HEK293 (cell line): Measurements from ENCODE around the gene SLC2A5.

ENCODE experiments used
- CTCF ChIA-PET: fragments of 350-600 bp; formaldehyde crosslinking; extraction: SDS; loops from one replicate; lab custom pipeline; 2021; ENCODE audit warnings: antibody characterized with exemption; lab: Yijun Ruan, JAX
- POLR2A ChIA-PET: fragments of 300-600 bp; formaldehyde crosslinking; extraction: SDS; loops from one replicate; lab custom pipeline; 2020; ENCODE audit warnings: antibody characterized with exemption, inconsistent platforms; lab: Yijun Ruan, JAX
- H3K27ac ChIP-seq: fragments of 200-500 bp; sonication (Bioruptor generic); 2 replicates; pipeline ENCODE4 v1.5.1; 2014; ENCODE audit warnings: low read depth, low read length, control low read depth, inconsistent platforms; ENCODE audit errors: extremely low read depth
- H3K36me3 ChIP-seq, 2 experiments: fragments of 200-500 bp in 1 of 2; sonication (Bioruptor generic) in 1 of 2; 1 replicate in 1 of 2; 2 replicates in 1 of 2; pipeline ENCODE4 v1.5.1; 2014 to 2017; ENCODE audit warnings: inconsistent platforms in 2 of 2, low read length in 2 of 2; ENCODE audit not compliant: control insufficient read depth in 2 of 2, insufficient read depth in 1 of 2
- H3K4me1 ChIP-seq: fragments of 200-500 bp; sonication (Bioruptor generic); 2 replicates; pipeline ENCODE4 v1.5.1; 2014; ENCODE audit warnings: mild to moderate bottlenecking, low read length, inconsistent platforms; ENCODE audit not compliant: control insufficient read depth, insufficient read depth
- H3K4me3 ChIP-seq: 2 replicates; pipeline ENCODE4 v1.5.1; 2011; ENCODE audit warnings: low read depth, mild to moderate bottlenecking, control low read depth, low read length, moderate library complexity
- H3K9me3 ChIP-seq: fragments of 200-500 bp; sonication (Bioruptor generic); 2 replicates; pipeline ENCODE4 v1.5.1; 2014; ENCODE audit warnings: low read depth, low read length, inconsistent platforms; ENCODE audit not compliant: control insufficient read depth, insufficient read depth
- SALL2 ChIP-seq: fragments of 450-650 bp; formaldehyde crosslinking; IDR thresholded peaks from 2 replicates; pipeline ENCODE4 v1.5.0; 2017; ENCODE audit warnings: missing biosample characterization, mild to moderate bottlenecking, missing genetic modification characterization, borderline replicate concordance
- SCRT2 ChIP-seq: fragments of 450-650 bp; formaldehyde crosslinking; IDR thresholded peaks from 2 replicates; pipeline ENCODE4 v1.5.1; 2016; ENCODE audit warnings: missing biosample characterization, missing genetic modification characterization
- ZBTB17 ChIP-seq: fragments of 450-650 bp; formaldehyde crosslinking; IDR thresholded peaks from 2 replicates; pipeline ENCODE4 v1.5.1; 2016; ENCODE audit warnings: missing biosample characterization, missing genetic modification characterization
- ZFP41 ChIP-seq: fragments of 450-650 bp; formaldehyde crosslinking; IDR thresholded peaks from 2 replicates; pipeline ENCODE4 v1.5.1; 2016; ENCODE audit warnings: missing biosample characterization, missing genetic modification characterization, borderline replicate concordance
- ZNF10 ChIP-seq: fragments of 450-650 bp; formaldehyde crosslinking; IDR thresholded peaks from 2 replicates; pipeline ENCODE4 v1.5.1; 2017; ENCODE audit warnings: missing biosample characterization, missing genetic modification characterization
- ZNF146 ChIP-seq: fragments of 450-650 bp; formaldehyde crosslinking; IDR thresholded peaks from 2 replicates; pipeline ENCODE4 v1.5.1; 2016; ENCODE audit warnings: missing biosample characterization, missing genetic modification characterization
- ZNF248 ChIP-seq: fragments of 450-650 bp; formaldehyde crosslinking; IDR thresholded peaks from 2 replicates; pipeline ENCODE4 v1.5.1; 2017; ENCODE audit warnings: missing biosample characterization, missing genetic modification characterization
- ZNF549 ChIP-seq: fragments of 450-650 bp; IDR thresholded peaks from 2 replicates; pipeline ENCODE4 v1.5.1; 2018; ENCODE audit warnings: missing biosample characterization, missing genetic modification characterization, mild to moderate bottlenecking, inconsistent platforms, moderate library complexity
- ZNF701 ChIP-seq: fragments of 450-650 bp; formaldehyde crosslinking; IDR thresholded peaks from 2 replicates; pipeline ENCODE4 v1.5.1; 2016; ENCODE audit warnings: missing biosample characterization, missing genetic modification characterization
- ZNF792 ChIP-seq: fragments of 450-650 bp; formaldehyde crosslinking; IDR thresholded peaks from 2 replicates; pipeline ENCODE4 v1.5.1; 2016; ENCODE audit warnings: missing biosample characterization, missing genetic modification characterization
- TF ChIP-seq, protein P1 (sequence below): fragments of 450-650 bp; formaldehyde crosslinking; IDR thresholded peaks from 2 replicates; pipeline ENCODE4 v1.5.1; 2016; ENCODE audit warnings: missing biosample characterization, missing genetic modification characterization, borderline replicate concordance
- TF ChIP-seq, protein P2 (sequence below): fragments of 450-650 bp; formaldehyde crosslinking; IDR thresholded peaks from 2 replicates; pipeline ENCODE4 v1.5.1; 2016; ENCODE audit warnings: missing biosample characterization, missing genetic modification characterization
- TF ChIP-seq, protein P3 (sequence below): fragments of 450-650 bp; formaldehyde crosslinking; IDR thresholded peaks from 2 replicates; pipeline ENCODE4 v1.5.1; 2017; ENCODE audit warnings: missing biosample characterization, missing genetic modification characterization
- TF ChIP-seq, protein P4 (sequence below): fragments of 450-650 bp; formaldehyde crosslinking; conservative IDR thresholded peaks from 2 replicates; pipeline ENCODE4 v1.5.1; 2016; ENCODE audit warnings: low read depth, missing biosample characterization, missing genetic modification characterization
- TF ChIP-seq, protein P5 (sequence below): fragments of 450-650 bp; formaldehyde crosslinking; IDR thresholded peaks from 2 replicates; pipeline ENCODE4 v1.5.1; 2016; ENCODE audit warnings: missing biosample characterization, missing genetic modification characterization

SLC2A5 gene

DNA sequence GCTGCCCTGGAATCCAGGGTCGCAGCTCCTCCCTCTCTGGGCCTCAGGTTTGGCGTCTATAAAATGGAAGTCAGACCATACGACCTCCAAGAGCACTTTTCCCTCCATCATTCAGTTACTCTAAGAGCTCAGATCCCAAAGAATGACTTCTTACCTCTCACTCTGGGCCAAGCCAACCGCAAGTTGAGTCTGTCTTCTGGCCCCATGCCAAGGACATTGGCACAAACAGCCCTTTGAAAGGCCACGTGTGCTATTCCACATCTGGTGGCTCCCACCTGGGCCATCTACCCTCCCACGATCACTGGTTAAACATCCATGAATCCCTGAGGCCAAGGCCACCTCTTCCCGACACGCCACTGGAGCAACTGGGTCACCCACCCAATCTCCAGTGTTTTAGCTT is 55.6 kb downstream of the SLC2A5 start (continued):
- TF ChIP-seq, protein P1, sequence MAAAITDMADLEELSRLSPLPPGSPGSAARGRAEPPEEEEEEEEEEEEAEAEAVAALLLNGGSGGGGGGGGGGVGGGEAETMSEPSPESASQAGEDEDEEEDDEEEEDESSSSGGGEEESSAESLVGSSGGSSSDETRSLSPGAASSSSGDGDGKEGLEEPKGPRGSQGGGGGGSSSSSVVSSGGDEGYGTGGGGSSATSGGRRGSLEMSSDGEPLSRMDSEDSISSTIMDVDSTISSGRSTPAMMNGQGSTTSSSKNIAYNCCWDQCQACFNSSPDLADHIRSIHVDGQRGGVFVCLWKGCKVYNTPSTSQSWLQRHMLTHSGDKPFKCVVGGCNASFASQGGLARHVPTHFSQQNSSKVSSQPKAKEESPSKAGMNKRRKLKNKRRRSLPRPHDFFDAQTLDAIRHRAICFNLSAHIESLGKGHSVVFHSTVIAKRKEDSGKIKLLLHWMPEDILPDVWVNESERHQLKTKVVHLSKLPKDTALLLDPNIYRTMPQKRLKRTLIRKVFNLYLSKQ (tag by site-specific recombination) = no peak
- TF ChIP-seq ZFP41 (tag by site-specific recombination) (no peak), ZNF10 (tag by site-specific recombination) (no peak), ZNF549 (tag by site-specific recombination) (no peak), SCRT2 (tag by site-specific recombination) (no peak), ZNF701 (tag by site-specific recombination) (no peak), ZNF146 (tag by site-specific recombination) (no peak), ZNF248 (tag by site-specific recombination) (no peak), ZBTB17 (tag by site-specific recombination) (no peak), ZNF792 (tag by site-specific recombination) (no peak), SALL2 (tag by site-specific recombination) (no peak)
- TF ChIP-seq, protein P2, sequence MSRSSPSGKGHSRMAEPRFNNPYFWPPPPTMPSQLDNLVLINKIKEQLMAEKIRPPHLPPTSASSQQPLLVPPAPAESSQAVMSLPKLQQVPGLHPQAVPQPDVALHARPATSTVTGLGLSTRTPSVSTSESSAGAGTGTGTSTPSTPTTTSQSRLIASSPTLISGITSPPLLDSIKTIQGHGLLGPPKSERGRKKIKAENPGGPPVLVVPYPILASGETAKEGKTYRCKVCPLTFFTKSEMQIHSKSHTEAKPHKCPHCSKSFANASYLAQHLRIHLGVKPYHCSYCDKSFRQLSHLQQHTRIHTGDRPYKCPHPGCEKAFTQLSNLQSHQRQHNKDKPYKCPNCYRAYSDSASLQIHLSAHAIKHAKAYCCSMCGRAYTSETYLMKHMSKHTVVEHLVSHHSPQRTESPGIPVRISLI (tag by site-specific recombination) = no peak
- TF ChIP-seq, protein P3, sequence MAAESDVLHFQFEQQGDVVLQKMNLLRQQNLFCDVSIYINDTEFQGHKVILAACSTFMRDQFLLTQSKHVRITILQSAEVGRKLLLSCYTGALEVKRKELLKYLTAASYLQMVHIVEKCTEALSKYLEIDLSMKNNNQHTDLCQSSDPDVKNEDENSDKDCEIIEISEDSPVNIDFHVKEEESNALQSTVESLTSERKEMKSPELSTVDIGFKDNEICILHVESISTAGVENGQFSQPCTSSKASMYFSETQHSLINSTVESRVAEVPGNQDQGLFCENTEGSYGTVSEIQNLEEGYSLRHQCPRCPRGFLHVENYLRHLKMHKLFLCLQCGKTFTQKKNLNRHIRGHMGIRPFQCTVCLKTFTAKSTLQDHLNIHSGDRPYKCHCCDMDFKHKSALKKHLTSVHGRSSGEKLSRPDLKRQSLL (tag by site-specific recombination) = no peak
- TF ChIP-seq, protein P4, sequence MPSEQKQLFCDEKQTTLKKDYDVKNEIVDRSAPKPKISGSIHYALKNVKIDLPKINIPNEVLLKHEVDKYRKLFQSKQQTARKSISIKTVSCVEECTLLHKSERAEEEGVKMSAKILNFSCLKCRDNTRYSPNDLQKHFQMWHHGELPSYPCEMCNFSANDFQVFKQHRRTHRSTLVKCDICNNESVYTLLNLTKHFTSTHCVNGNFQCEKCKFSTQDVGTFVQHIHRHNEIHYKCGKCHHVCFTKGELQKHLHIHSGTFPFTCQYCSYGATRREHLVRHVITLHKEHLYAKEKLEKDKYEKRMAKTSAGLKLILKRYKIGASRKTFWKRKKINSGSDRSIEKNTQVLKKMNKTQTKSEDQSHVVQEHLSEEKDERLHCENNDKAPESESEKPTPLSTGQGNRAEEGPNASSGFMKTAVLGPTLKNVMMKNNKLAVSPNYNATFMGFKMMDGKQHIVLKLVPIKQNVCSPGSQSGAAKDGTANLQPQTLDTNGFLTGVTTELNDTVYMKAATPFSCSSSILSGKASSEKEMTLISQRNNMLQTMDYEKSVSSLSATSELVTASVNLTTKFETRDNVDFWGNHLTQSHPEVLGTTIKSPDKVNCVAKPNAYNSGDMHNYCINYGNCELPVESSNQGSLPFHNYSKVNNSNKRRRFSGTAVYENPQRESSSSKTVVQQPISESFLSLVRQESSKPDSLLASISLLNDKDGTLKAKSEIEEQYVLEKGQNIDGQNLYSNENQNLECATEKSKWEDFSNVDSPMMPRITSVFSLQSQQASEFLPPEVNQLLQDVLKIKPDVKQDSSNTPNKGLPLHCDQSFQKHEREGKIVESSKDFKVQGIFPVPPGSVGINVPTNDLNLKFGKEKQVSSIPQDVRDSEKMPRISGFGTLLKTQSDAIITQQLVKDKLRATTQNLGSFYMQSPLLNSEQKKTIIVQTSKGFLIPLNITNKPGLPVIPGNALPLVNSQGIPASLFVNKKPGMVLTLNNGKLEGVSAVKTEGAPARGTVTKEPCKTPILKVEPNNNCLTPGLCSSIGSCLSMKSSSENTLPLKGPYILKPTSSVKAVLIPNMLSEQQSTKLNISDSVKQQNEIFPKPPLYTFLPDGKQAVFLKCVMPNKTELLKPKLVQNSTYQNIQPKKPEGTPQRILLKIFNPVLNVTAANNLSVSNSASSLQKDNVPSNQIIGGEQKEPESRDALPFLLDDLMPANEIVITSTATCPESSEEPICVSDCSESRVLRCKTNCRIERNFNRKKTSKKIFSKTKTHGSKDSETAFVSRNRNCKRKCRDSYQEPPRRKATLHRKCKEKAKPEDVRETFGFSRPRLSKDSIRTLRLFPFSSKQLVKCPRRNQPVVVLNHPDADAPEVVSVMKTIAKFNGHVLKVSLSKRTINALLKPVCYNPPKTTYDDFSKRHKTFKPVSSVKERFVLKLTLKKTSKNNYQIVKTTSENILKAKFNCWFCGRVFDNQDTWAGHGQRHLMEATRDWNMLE (tag by site-specific recombination) = no peak

DNA sequence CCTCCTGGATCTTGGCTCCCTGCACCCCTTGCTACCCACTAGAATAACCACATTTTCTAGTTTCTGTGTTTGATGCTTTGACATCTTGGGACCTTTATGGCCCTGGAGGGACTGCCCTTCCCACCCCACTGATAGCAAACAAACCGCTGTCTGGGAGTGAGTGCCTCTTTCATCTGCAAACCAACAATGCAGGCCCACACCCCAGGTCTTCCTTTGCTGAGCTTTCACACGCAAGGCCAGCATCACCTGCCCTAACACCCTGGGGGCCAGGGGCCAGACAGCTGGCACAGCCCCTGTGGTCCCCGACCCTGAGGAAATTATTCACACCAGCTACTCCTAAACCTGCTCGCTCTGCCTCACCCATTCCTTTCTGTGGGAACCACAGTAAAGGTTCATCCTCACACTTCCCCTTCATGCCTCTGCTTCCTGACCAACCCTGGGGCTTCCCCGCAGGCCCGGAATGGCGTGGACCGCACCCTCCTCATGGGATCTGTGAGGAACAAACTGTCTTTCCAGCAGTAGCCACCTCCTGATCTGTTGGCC is 58.6 kb downstream of the SLC2A5 start:
- H3K4me1 ChIP-seq = no peaks in the 10 kb centered on the region
- TF ChIP-seq, protein P5, sequence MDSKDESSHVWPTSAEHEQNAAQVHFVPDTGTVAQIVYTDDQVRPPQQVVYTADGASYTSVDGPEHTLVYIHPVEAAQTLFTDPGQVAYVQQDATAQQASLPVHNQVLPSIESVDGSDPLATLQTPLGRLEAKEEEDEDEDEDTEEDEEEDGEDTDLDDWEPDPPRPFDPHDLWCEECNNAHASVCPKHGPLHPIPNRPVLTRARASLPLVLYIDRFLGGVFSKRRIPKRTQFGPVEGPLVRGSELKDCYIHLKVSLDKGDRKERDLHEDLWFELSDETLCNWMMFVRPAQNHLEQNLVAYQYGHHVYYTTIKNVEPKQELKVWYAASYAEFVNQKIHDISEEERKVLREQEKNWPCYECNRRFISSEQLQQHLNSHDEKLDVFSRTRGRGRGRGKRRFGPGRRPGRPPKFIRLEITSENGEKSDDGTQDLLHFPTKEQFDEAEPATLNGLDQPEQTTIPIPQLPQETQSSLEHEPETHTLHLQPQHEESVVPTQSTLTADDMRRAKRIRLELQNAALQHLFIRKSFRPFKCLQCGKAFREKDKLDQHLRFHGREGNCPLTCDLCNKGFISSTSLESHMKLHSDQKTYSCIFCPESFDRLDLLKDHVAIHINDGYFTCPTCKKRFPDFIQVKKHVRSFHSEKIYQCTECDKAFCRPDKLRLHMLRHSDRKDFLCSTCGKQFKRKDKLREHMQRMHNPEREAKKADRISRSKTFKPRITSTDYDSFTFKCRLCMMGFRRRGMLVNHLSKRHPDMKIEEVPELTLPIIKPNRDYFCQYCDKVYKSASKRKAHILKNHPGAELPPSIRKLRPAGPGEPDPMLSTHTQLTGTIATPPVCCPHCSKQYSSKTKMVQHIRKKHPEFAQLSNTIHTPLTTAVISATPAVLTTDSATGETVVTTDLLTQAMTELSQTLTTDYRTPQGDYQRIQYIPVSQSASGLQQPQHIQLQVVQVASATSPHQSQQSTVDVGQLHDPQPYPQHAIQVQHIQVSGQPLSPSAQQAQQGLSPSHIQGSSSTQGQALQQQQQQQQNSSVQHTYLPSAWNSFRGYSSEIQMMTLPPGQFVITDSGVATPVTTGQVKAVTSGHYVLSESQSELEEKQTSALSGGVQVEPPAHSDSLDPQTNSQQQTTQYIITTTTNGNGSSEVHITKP (tag by site-specific recombination) = peak; percentile 72
- TF ChIP-seq ZNF701 (tag by site-specific recombination) = no peak
- TF ChIP-seq, all 188 proteins: peak for 1
- ChIA-PET CTCF (interaction anchor here (1.0 kb wide), 1 partner anchor 132 kb away, joined by 5 read pairs; the partner anchor contains the start of gene ENO1), POLR2A (no interaction called here)
- Histone ChIP-seq H3K9me3 (no peaks in the 10 kb centered on the region), H3K27ac (no peak overlapping the region), H3K36me3 (no peaks in the 10 kb centered on the region), H3K4me3 (no peak overlapping the region)
